H9 (cell line): ENCODE results near the gene KCNN3. TPM values are rescaled to one million over a fixed set of nuclear protein-coding genes. Genes with fewer than 3 reads are reported as not detected.

Experiments
- DNase-seq: peaks from one replicate; pipeline ENCODE4 v3.0.0-alpha.2; 2017
- H2AFZ ChIP-seq: one replicate; pipeline ENCODE4 v1.6.1; 2013; ENCODE audit warnings: mild to moderate bottlenecking, low read length, control low read depth, moderate library complexity
- H2AK5ac ChIP-seq: 2 replicates; pipeline ENCODE4 v1.6.1; 2013; ENCODE audit warnings: low read length, control low read depth, mixed read lengths; ENCODE audit not compliant: insufficient read length
- H2BK120ac ChIP-seq: one replicate; pipeline ENCODE4 v1.6.1; 2013; ENCODE audit warnings: low read depth, mild to moderate bottlenecking, low read length, control low read depth, inconsistent platforms; ENCODE audit not compliant: poor library complexity, severe bottlenecking
- H2BK12ac ChIP-seq: 2 replicates; pipeline ENCODE4 v1.6.1; 2013; ENCODE audit warnings: low read length, control low read depth, mixed read lengths, low read depth; ENCODE audit not compliant: insufficient read length
- H2BK15ac ChIP-seq: 2 replicates; pipeline ENCODE4 v1.6.1; 2013; ENCODE audit warnings: low read depth, low read length, control low read depth
- H2BK20ac ChIP-seq: one replicate; pipeline ENCODE4 v1.6.1; 2013; ENCODE audit warnings: low read depth, mild to moderate bottlenecking, low read length, control low read depth, inconsistent platforms; ENCODE audit not compliant: poor library complexity, severe bottlenecking
- H2BK5ac ChIP-seq: 2 replicates; pipeline ENCODE4 v1.6.1; 2013; ENCODE audit warnings: low read length, control low read depth, mixed read lengths; ENCODE audit not compliant: insufficient read length
- H3K14ac ChIP-seq: 2 replicates; pipeline ENCODE4 v1.6.1; 2013; ENCODE audit warnings: low read length, control low read depth; ENCODE audit not compliant: insufficient read depth
- H3K18ac ChIP-seq: 2 replicates; pipeline ENCODE4 v1.6.1; 2013; ENCODE audit warnings: low read depth, mild to moderate bottlenecking, mixed read lengths, low read length, control low read depth; ENCODE audit not compliant: insufficient read length
- H3K23ac ChIP-seq: 2 replicates; pipeline ENCODE4 v1.6.1; 2013; ENCODE audit warnings: low read length, control low read depth, mixed read lengths, low read depth; ENCODE audit not compliant: insufficient read length
- H3K23me2 ChIP-seq: 2 replicates; pipeline ENCODE4 v1.6.1; 2013; ENCODE audit warnings: low read depth, mild to moderate bottlenecking, mixed read lengths, low read length, control low read depth; ENCODE audit not compliant: insufficient read length, poor library complexity, severe bottlenecking
- H3K27ac ChIP-seq: 2 replicates; pipeline ENCODE4 v1.5.1; 2013; ENCODE audit warnings: low read length, control low read depth, mixed read lengths, low read depth; ENCODE audit not compliant: insufficient read length
- H3K27me3 ChIP-seq: 2 replicates; pipeline ENCODE4 v1.6.1; 2013; ENCODE audit warnings: low read length, control low read depth, inconsistent platforms; ENCODE audit not compliant: insufficient read depth
- H3K4ac ChIP-seq: 2 replicates; pipeline ENCODE4 v1.6.1; 2013; ENCODE audit warnings: low read depth, mild to moderate bottlenecking, control low read depth, inconsistent platforms, low read length, moderate library complexity
- H3K4me1 ChIP-seq: 2 replicates; pipeline ENCODE4 v1.6.1; 2013; ENCODE audit warnings: low read length, control low read depth, inconsistent platforms; ENCODE audit not compliant: insufficient read depth
- H3K4me2 ChIP-seq: 2 replicates; pipeline ENCODE4 v1.6.1; 2013; ENCODE audit warnings: low read length, control low read depth, mixed read lengths; ENCODE audit not compliant: insufficient read length, insufficient read depth
- H3K56ac ChIP-seq: 2 replicates; pipeline ENCODE4 v1.6.1; 2013; ENCODE audit warnings: low read depth, mild to moderate bottlenecking, mixed read lengths, low read length, control low read depth; ENCODE audit not compliant: insufficient read length
- H3K79me1 ChIP-seq: 2 replicates; pipeline ENCODE4 v1.6.1; 2013; ENCODE audit warnings: low read depth, mild to moderate bottlenecking, moderate library complexity, low read length, control low read depth, inconsistent platforms; ENCODE audit not compliant: insufficient read depth, poor library complexity, severe bottlenecking
- H3K79me2 ChIP-seq: 2 replicates; pipeline ENCODE4 v1.6.1; 2013; ENCODE audit warnings: low read length, control low read depth, inconsistent platforms; ENCODE audit not compliant: insufficient read depth
- H3K9ac ChIP-seq: 2 replicates; pipeline ENCODE4 v1.6.1; 2013; ENCODE audit warnings: low read length, control low read depth, mixed read lengths; ENCODE audit not compliant: insufficient read length; ENCODE audit errors: extremely low read depth
- H3K9me3 ChIP-seq: one replicate; pipeline ENCODE4 v1.6.1; 2013; ENCODE audit warnings: low read depth, low read length, inconsistent platforms; ENCODE audit not compliant: control insufficient read depth
- H3T11ph ChIP-seq: one replicate; pipeline ENCODE4 v1.6.1; 2013; ENCODE audit warnings: mild to moderate bottlenecking, low read length, control low read depth, inconsistent platforms
- H4K20me1 ChIP-seq: one replicate; pipeline ENCODE4 v1.6.1; 2013; ENCODE audit not compliant: control insufficient read depth, insufficient read length, insufficient read depth
- H4K5ac ChIP-seq: 2 replicates; pipeline ENCODE4 v1.6.1; 2013; ENCODE audit warnings: low read depth, mild to moderate bottlenecking, mixed read lengths, low read length, control low read depth; ENCODE audit not compliant: insufficient read length
- H4K8ac ChIP-seq: replicated peaks from 2 replicates; pipeline ENCODE4 v1.6.1; 2013; ENCODE audit warnings: low read length, control low read depth, mixed read lengths, low read depth; ENCODE audit not compliant: insufficient read length
- H4K91ac ChIP-seq: 2 replicates; pipeline ENCODE4 v1.6.1; 2013; ENCODE audit warnings: low read depth, mild to moderate bottlenecking, moderate library complexity, mixed read lengths, low read length, control low read depth; ENCODE audit not compliant: insufficient read length
- H3K27ac Mint-ChIP-seq, 3 experiments: 2 replicates in 2 of 3; 3 replicates in 1 of 3; pipeline ENCODE4 v1.8.0; 2020 to 2021; ENCODE audit warnings: mixed read lengths in 3 of 3, mild to moderate bottlenecking in 1 of 3, moderate library complexity in 1 of 3
- H3K27me3 Mint-ChIP-seq: 2 replicates; pipeline ENCODE4 v1.8.0; 2021; ENCODE audit warnings: low read depth, mild to moderate bottlenecking, moderate library complexity, mixed read lengths
- H3K36me3 Mint-ChIP-seq, 3 experiments: 2 replicates in 2 of 3; 3 replicates in 1 of 3; pipeline ENCODE4 v1.8.0; 2020 to 2021; ENCODE audit warnings: low read depth in 3 of 3, mixed read lengths in 3 of 3; ENCODE audit not compliant: insufficient read depth in 1 of 3
- H3K4me1 Mint-ChIP-seq, 2 experiments: 2 replicates each; pipeline ENCODE4 v1.8.0; 2020; ENCODE audit warnings: mixed read lengths in 2 of 2
- H3K4me3 Mint-ChIP-seq, 2 experiments: 2 replicates in 1 of 2; 3 replicates in 1 of 2; pipeline ENCODE4 v1.8.0; 2020 to 2021; ENCODE audit warnings: mild to moderate bottlenecking in 2 of 2, mixed read lengths in 2 of 2, moderate library complexity in 1 of 2
- H3K9me3 Mint-ChIP-seq, 2 experiments: 2 replicates in 1 of 2; 3 replicates in 1 of 2; pipeline ENCODE4 v1.8.0; 2020; ENCODE audit warnings: mild to moderate bottlenecking in 2 of 2, mixed read lengths in 2 of 2, moderate library complexity in 1 of 2
- CTCF ChIP-seq: fragments of 200-600 bp; sonication (generic); conservative IDR thresholded peaks from 3 replicates; pipeline ENCODE4 v1.8.0; 2021; ENCODE audit warnings: antibody characterized with exemption, mild to moderate bottlenecking
- WGBS: extraction: QIAGEN DNeasy Blood & Tissue Kit; methylation state at CpG from one replicate; pipeline ENCODE4 v1.1.7; 2013; ENCODE audit warnings: missing lambda C conversion rate, low lambda C conversion rate, mixed read lengths; ENCODE audit not compliant: insufficient read length; ENCODE audit errors: extremely low coverage; 5-methylcytosine and 5-hydroxymethylcytosine counted together
- total RNA-seq: library from RNA; stranded (reverse); gene quantifications from 2 replicates; pipeline ENCODE4 v1.2.1, GENCODE V29; 2021

Gene KCNN3
- total RNA-seq, 1 experiment from 2014 or later = 0.83 TPM

GRCh38 chr1:154820646-154821045 is 49.4 kb downstream of the KCNN3 start:
- H4K8ac ChIP-seq = no peak overlapping the region
- no peak overlapping the region for H4K91ac ChIP-seq
- no peaks in the 10 kb centered on the region; the same call in none of the 2 replicates for H3K27me3 Mint-ChIP-seq
- peaks cover 21 to 22% of the 10 kb centered on the region in 2 experiments for H3K4me1 Mint-ChIP-seq
- no peak overlapping the region for H2BK15ac ChIP-seq
- no peak overlapping the region for H4K5ac ChIP-seq
- H2BK20ac ChIP-seq = no peak overlapping the region
- no peak overlapping the region for H3K27ac ChIP-seq
- no peak overlapping the region for H2AK5ac ChIP-seq
- H3K14ac ChIP-seq = no peak overlapping the region
- no peak for DNase-seq
- H3T11ph ChIP-seq = no peak overlapping the region
- H3K4me2 ChIP-seq = no peak overlapping the region
- H3K9me3 Mint-ChIP-seq = no peaks in the 10 kb centered on the region
- no peaks in the 10 kb centered on the region for H3K79me2 ChIP-seq
- no peak overlapping the region for H2AFZ ChIP-seq
- no peak overlapping the region for H3K18ac ChIP-seq
- no peaks in the 10 kb centered on the region for H3K9me3 ChIP-seq
- H3K36me3 Mint-ChIP-seq = no peaks in the 10 kb centered on the region
- H3K27me3 ChIP-seq = no peaks in the 10 kb centered on the region
- H3K4me3 Mint-ChIP-seq = no peak overlapping the region
- no peak overlapping the region for H3K4ac ChIP-seq
- H3K23ac ChIP-seq = no peak overlapping the region
- H4K20me1 ChIP-seq = no peaks in the 10 kb centered on the region
- H3K56ac ChIP-seq = no peak overlapping the region
- no peak overlapping the region for H2BK12ac ChIP-seq
- H3K4me1 ChIP-seq = no peaks in the 10 kb centered on the region
- H3K9ac ChIP-seq = no peak overlapping the region
- H3K23me2 ChIP-seq = no peaks in the 10 kb centered on the region
- no peak overlapping the region for H2BK5ac ChIP-seq
- H3K79me1 ChIP-seq = no peaks in the 10 kb centered on the region
- no peak for TF ChIP-seq CTCF
- no peak overlapping the region for H2BK120ac ChIP-seq
- H3K27ac Mint-ChIP-seq = no peak overlapping the region; a peak in 1 of 7 replicates
- WGBS = no CpG with 5 or more reads among the region's 6 CpGs
